Lung (tissue), 12 donors: ENCODE results near the gene TMEM221. TPM values are rescaled to one million over a fixed set of nuclear protein-coding genes. Genes with fewer than 3 reads are reported as not detected.

ENCODE experiments used
- ATAC-seq: fragments of 200-7000 bp; cut with Tn5 transposase; one replicate; pipeline ENCODE4 v1.9.1; 2020; ENCODE audit warnings: moderate number of reproducible peaks; ENCODE audit not compliant: insufficient read depth, low FRiP score
- DNase-seq, 3 donors: peaks; one replicate each; pipeline ENCODE4 v3.0.0-alpha.2; 2013 to 2017
- H3K27ac ChIP-seq, 2 donors: one replicate each; pipeline ENCODE4 v1.5.1; 2013; ENCODE audit warnings: mild to moderate bottlenecking in 2 of 2, moderate library complexity in 2 of 2, control low read depth in 1 of 2, inconsistent platforms in 1 of 2, low read depth in 1 of 2, low read length in 1 of 2
- H3K27me3 ChIP-seq, 3 donors: one replicate each; pipeline ENCODE4 v1.5.1; 2013; ENCODE audit warnings: low read length in 2 of 3; ENCODE audit not compliant: control insufficient read depth in 3 of 3, insufficient read depth in 3 of 3
- H3K36me3 ChIP-seq, 4 donors: one replicate each; pipeline ENCODE4 v1.5.1; 2013; ENCODE audit warnings: low read length in 4 of 4, mild to moderate bottlenecking in 1 of 4, moderate library complexity in 1 of 4; ENCODE audit not compliant: control insufficient read depth in 4 of 4, insufficient read depth in 4 of 4
- H3K4me1 ChIP-seq, 5 donors: one replicate each; pipeline ENCODE4 v1.5.1; 2013; ENCODE audit warnings: low read length in 5 of 5, mild to moderate bottlenecking in 2 of 5, moderate library complexity in 1 of 5; ENCODE audit not compliant: control insufficient read depth in 5 of 5, insufficient read depth in 5 of 5
- H3K4me3 ChIP-seq: one replicate; pipeline ENCODE4 v1.5.1; 2013; ENCODE audit warnings: mild to moderate bottlenecking, control low read depth, moderate library complexity
- H3K9ac ChIP-seq, 2 donors: one replicate each; pipeline ENCODE4 v1.5.1; 2013; ENCODE audit warnings: low read length in 2 of 2, control low read depth in 1 of 2; ENCODE audit not compliant: insufficient read depth in 1 of 2
- H3K9me3 ChIP-seq, 4 donors: one replicate each; pipeline ENCODE4 v1.5.1; 2013; ENCODE audit warnings: low read length in 3 of 4, mild to moderate bottlenecking in 1 of 4, moderate library complexity in 1 of 4; ENCODE audit not compliant: control insufficient read depth in 4 of 4, insufficient read depth in 3 of 4
- WGBS, 2 donors: extraction: QIAGEN DNeasy Blood & Tissue Kit; methylation state at CpG; one replicate each; pipeline ENCODE4 v1.1.7; 2013; 5-methylcytosine and 5-hydroxymethylcytosine counted together
- polyA plus RNA-seq, 2 donors: library from polyadenylated mRNA; stranded (reverse); fragments of 200-250 nt; gene quantifications; one replicate each; pipeline ENCODE4 v1.2.1, GENCODE V29; 2013
- total RNA-seq, 2 donors: library from RNA; depleted of rRNA in 1 of 2; stranded (reverse); fragments of >200 nt in 1 of 2; gene quantifications; one replicate each; pipeline ENCODE4 v1.2.1, GENCODE V29; 2014 to 2021
- TF ChIP-seq, protein P1 (sequence below): IDR thresholded peaks from 2 replicates; pipeline ENCODE4 v1.5.1; 2012; ENCODE audit warnings: mild to moderate bottlenecking; ENCODE audit errors: control extremely low read depth, extremely low read depth
- donor health status: control.
- donor health status: control.
- donor health status: Bipolar disorder and iron deficiency.
- donor health status: healthy.
- donor health status: DM: yes; HTN: yes; CAD: no.

The TMEM221 gene
- total and polyA plus RNA-seq, 4 donors: 0.06 to 0.57 (median 0.10) TPM

DNA sequence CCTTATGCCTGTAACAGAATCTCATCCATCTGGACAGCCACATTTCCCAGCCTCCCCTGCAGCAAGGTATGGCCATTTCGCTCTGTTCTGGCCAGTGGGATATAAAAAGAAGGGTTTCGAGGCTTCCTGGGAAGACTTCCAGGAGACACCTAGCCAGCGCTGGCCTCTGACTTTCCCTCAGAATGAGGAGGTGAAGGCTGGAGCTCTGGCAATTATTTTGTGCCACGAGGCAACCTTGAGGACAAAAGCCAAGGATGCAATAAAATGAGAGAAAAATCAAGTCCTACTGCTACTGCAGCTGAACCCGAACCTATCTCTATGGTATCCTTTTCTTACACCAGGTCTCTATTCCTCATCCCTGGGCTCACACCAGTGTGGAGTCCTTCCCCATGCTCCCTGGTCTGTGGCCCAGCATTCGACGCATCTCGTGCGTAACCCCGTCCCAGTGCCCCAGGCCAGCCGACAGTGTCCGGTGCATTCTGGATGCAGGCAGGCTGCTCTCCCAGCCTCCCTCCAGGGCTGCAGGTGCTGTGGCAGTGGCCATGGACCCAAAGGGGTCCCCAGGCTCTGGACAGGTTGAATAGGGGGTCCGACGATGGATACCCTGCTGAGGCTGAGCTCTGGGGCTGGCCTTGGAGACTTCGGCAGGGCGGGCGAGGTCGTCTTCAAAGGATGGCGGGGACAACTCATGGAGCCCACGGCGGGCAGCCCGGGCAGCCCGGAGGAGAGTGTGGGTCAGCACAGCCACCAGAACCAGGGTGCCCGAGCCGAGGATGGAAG lies 12.2 kb downstream of the TMEM221 start:
- no peak for DNase-seq
- Histone ChIP-seq H3K27ac (no peak overlapping the region), H3K9me3 (peaks cover 0 to 2% (median under 1%) of the 10 kb centered on the region in 4 donors), H3K4me3 (no peak overlapping the region), H3K27me3 (no peaks in the 10 kb centered on the region), H3K4me1 (no peaks in the 10 kb centered on the region), H3K9ac (no peak overlapping the region), H3K36me3 (peaks cover 0 to 9% (median 0%) of the 10 kb centered on the region in 4 donors)
- TF ChIP-seq, protein P1, sequence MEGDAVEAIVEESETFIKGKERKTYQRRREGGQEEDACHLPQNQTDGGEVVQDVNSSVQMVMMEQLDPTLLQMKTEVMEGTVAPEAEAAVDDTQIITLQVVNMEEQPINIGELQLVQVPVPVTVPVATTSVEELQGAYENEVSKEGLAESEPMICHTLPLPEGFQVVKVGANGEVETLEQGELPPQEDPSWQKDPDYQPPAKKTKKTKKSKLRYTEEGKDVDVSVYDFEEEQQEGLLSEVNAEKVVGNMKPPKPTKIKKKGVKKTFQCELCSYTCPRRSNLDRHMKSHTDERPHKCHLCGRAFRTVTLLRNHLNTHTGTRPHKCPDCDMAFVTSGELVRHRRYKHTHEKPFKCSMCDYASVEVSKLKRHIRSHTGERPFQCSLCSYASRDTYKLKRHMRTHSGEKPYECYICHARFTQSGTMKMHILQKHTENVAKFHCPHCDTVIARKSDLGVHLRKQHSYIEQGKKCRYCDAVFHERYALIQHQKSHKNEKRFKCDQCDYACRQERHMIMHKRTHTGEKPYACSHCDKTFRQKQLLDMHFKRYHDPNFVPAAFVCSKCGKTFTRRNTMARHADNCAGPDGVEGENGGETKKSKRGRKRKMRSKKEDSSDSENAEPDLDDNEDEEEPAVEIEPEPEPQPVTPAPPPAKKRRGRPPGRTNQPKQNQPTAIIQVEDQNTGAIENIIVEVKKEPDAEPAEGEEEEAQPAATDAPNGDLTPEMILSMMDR: no peak
- 95 to 97% methylated on average over 25 of the region's 25 CpGs for WGBS, 2 donors
- no peak for ATAC-seq

DNA sequence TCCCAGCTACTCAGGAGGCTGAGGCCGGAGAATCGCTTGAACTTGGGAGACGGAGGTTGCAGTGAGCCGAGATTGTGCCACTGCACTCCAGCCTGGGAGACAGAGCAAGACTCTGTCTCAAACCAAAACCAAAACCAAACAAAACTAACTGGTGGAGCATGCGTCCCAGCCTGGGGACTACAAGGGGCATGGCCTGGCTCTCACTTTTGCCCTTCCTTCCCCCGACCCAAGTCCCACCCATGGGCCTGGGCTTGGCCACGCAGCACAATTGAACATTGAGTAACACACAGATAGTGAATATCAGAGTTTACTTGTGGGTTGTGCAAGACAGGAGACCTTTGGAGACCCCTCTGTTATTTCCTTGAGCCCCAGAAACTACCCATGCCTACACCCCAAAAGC lies 13.2 kb downstream of the TMEM221 start:
- H3K4me3 ChIP-seq: no peak overlapping the region
- H3K36me3 ChIP-seq: peaks cover 0 to 9% (median 0%) of the 10 kb centered on the region in 4 donors
- no peaks in the 10 kb centered on the region for H3K4me1 ChIP-seq
- 79 to 85% methylated on average over 7 of the region's 7 CpGs for WGBS, 2 donors
- DNase-seq (no peak), ATAC-seq (no peak)
- H3K27me3 ChIP-seq: no peaks in the 10 kb centered on the region
- no peak overlapping the region for H3K9ac ChIP-seq
- no peak overlapping the region for H3K27ac ChIP-seq
- TF ChIP-seq, protein P1: no peak
- peaks cover 0 to 2% (median 0%) of the 10 kb centered on the region in 4 donors for H3K9me3 ChIP-seq

DNA sequence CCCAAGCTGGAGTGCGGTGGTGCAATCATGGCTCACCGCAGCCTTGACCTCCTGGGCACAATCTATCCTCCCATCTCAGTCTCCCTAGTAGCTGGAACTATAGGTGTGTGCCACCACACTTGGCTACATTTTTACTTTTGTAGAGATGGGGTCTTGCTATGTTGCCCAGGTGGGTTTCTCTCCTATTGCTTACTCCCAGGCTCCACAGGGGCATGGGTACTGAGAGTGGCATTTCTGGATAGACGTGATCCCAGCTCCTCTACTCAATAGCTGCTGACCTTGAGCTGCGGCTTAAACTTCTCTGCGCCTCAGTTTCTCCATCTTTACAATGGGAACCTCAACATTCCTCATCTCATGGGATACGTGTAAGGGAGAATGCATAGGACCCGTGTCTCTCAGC lies 17.1 kb downstream of the TMEM221 start:
- TF ChIP-seq, protein P1: no peak
- H3K9ac ChIP-seq: no peak overlapping the region
- 90% methylated on average over 7 of the region's 7 CpGs for WGBS, 2 donors
- peaks cover 0 to 2% (median 0%) of the 10 kb centered on the region in 4 donors for H3K9me3 ChIP-seq
- H3K36me3 ChIP-seq: peaks cover 0 to 9% (median 0%) of the 10 kb centered on the region in 4 donors
- H3K4me1 ChIP-seq: no peaks in the 10 kb centered on the region
- ATAC-seq (no peak), DNase-seq (no peak)
- H3K4me3 ChIP-seq: no peak overlapping the region
- H3K27me3 ChIP-seq: no peaks in the 10 kb centered on the region
- no peak overlapping the region for H3K27ac ChIP-seq
